Gastrocnemius medialis (tissue), 4 donors: Measurements from ENCODE around the gene KAZN.

Experiments
- POLR2A ChIP-seq, 2 donors: fragments of 450-650 bp; IDR thresholded peaks; one replicate each; pipeline ENCODE4 v1.6.1; 2017; ENCODE audit warnings: antibody characterized with exemption in 2 of 2, mild to moderate bottlenecking in 2 of 2, moderate library complexity in 2 of 2
- TF ChIP-seq, protein P1 (sequence below), 5 experiments: fragments of 450-650 bp in 3 of 5; fragments of 200-600 bp in 2 of 5; sonication (generic) in 2 of 5; IDR thresholded peaks in 4 of 5; conservative IDR thresholded peaks in 1 of 5; 1 replicate in 4 of 5; 2 replicates in 1 of 5; pipeline ENCODE4 v1.5.1; 2016 to 2019; ENCODE audit warnings: antibody characterized with exemption in 5 of 5, mild to moderate bottlenecking in 3 of 5, moderate library complexity in 3 of 5

- TF ChIP-seq, protein P1, sequence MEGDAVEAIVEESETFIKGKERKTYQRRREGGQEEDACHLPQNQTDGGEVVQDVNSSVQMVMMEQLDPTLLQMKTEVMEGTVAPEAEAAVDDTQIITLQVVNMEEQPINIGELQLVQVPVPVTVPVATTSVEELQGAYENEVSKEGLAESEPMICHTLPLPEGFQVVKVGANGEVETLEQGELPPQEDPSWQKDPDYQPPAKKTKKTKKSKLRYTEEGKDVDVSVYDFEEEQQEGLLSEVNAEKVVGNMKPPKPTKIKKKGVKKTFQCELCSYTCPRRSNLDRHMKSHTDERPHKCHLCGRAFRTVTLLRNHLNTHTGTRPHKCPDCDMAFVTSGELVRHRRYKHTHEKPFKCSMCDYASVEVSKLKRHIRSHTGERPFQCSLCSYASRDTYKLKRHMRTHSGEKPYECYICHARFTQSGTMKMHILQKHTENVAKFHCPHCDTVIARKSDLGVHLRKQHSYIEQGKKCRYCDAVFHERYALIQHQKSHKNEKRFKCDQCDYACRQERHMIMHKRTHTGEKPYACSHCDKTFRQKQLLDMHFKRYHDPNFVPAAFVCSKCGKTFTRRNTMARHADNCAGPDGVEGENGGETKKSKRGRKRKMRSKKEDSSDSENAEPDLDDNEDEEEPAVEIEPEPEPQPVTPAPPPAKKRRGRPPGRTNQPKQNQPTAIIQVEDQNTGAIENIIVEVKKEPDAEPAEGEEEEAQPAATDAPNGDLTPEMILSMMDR (IDR thresholded peaks at IDR 0.05 in 4 of 5, conservative IDR thresholded peaks at IDR 0.05 in 1 of 5), result no peak
- no peak for TF ChIP-seq POLR2A (IDR thresholded peaks at IDR 0.05)
These were observed 506.3 kb downstream of the KAZN start for GRCh38 chr1:15104768-15105167.
